Measurements from ENCODE around the gene PAPPA2.
A peak's percentile ranks its signal among the peaks of the same experiment; 100 is the strongest.
"Not testable (repeated sequence)": the region's sequence is repeated elsewhere in the genome, so short reads cannot be mapped to it uniquely, and the experiment has no call there.

The PAPPA2 gene

DNA sequence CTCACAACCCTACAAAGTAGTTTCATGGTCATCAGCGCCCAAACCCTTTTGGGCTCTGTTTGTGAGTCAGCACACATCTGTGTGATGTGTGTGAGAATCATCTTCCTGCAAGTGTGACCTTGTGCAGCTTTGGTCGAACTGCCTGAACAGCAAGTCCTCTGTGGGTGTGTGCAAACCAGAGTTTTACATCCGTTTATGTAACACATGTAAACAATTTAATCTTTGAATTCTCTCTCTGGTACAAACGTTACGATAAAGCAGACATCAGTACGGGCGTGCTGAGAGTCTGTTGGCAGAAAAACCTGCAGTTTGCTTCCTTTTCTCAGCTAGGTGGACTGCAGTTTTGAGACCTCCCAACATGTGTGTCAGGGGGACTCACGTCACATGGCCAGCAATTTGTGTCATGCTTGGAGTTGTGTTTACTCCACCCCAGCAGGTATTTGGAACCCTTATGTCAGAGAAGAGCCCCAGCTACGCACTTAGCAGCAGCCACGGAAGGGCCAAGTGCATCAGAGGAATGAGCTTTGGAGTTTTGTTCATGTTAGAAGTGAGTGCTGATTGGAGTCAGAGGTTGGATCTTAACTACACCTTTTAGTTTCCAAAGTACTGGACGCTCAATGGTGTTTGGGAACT is 230.8 kb downstream of the PAPPA2 start:
- no peak for DNase-seq (ENCODE audit: low spot score)

DNA sequence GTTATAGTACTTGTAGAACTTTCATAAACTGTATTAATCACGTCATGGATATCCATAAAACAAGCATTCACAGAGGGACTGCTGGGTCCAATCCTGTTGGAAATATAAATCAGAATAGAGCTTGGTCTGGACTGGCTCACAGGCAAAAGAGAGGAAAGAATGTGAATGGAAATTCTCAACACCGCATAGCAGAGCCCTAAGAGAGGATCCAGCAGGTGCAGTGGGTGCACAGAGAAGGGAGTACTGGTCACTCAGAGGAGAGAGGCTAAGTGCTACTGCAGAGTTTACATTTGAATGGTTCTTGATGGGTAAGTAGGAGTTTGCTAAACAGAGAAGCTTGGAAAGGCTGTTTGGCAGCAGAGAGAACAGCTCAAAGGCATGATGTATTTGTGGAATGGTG is 231.7 kb downstream of the PAPPA2 start:
- DNase-seq (ENCODE audit: low spot score), result no peak

DNA sequence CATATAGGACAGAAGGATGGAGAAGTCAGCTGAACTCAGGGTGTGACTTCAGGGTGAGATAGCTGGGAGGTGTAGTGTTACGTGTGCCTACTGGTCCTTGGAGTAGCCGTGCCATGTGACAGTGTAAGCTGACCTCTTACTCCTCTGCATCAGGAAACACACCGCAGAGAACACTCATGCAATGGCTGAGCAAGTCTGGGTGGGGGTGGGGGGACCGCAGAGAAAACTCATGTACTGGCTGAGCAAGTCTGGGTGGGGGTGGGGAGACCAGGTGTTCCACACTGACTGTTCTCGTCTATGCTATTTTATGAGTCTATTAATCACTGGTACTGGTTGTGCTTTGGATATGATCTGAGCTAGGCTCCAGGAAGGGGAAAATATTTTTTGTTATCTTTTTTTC is 233.1 kb downstream of the PAPPA2 start:
- DNase-seq (ENCODE audit: low spot score), result no peak

DNA sequence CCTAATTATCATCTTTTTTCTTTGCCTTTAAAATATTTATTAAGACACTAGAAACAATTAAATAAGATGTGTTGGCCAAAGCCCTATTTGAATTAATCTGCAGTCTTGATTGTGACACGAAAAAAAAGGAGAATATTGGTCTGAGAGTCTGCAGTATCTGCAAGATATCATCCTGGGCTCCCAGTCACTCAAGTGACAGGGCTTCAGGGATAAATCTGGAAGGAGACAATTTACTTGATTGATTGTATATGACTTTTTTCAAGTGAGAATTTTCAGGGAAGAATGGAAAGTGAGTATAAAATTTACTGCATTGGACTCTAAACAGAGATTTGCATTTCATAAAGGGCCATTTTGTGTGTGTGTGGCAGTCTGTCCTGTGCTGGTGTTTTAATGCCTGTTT is 233.7 kb downstream of the PAPPA2 start:
- no peak for DNase-seq (ENCODE audit: low spot score)

DNA sequence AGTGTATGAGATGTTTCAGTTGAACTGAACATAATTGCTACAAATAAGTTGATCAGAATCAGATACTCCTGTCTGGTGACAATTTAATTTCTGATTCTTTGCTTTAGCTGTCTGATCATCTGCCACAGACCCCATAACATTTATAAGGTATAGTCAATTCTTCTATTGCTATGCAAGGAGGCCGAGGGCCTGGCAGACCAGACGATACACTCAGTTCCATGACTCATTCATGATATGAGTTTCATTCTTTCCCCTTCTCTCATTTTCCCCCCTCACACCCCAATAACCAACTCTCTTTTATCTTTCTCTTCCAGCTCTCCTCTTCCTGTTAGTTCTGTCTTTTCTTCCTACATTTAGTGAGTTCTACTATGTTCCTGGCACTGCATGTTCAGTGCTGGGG is 236.8 kb downstream of the PAPPA2 start:
- no peak for DNase-seq (ENCODE audit: low spot score)

DNA sequence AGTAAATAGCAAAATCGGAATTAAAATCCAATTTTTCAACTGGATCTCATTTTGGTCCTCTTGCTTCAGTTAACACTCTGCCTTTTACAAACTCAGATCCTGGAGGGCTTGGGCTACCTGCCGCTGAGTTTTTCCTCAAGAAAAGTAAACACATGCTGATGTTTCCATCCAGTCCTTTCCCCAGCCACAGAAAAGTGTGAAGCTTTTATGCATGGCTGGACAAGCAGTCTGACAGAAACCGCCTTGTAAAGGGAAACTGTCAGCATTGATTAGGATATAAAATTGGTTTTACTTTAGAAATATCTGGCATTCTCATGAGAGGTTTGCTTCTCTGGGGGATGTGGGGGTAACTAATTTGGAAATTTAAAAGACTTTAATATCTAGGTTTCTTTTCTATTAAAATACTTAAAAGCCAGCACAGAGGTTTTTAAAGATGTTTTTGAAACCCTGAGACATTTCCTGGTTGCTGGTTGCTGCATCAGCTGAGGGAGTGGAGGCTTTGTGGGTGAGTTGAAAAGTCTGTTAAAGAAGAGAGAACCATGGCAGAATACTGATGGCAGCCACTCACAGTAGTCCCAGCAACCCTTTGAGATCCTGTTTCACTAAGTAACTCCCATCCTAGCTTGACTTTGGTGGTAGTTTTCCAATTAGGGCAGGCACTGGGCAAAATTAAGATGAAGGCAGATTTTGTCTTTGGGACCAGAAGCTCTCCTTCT is 238.3 kb downstream of the PAPPA2 start:
- no peak for DNase-seq (ENCODE audit: low spot score)

DNA sequence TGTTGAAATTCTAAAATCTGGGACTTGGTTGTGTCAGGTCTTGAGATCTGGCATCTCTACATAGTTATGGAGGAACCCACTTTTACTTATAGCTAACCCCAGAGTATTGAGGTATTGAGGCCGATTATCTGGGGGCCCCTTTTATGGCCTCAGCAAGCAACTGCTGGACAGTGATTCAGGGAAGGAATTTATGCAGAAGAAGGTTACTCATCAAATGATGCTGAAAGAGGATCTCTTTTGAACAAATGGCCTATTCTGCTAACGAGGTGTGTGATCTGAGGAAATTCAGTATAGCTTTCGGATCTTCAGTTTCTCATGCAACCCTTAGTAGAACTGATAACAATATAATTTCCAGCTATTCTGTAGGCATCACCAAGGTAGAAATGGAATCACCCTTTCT is 239.9 kb downstream of the PAPPA2 start:
- no peak for DNase-seq (ENCODE audit: low spot score)

DNA sequence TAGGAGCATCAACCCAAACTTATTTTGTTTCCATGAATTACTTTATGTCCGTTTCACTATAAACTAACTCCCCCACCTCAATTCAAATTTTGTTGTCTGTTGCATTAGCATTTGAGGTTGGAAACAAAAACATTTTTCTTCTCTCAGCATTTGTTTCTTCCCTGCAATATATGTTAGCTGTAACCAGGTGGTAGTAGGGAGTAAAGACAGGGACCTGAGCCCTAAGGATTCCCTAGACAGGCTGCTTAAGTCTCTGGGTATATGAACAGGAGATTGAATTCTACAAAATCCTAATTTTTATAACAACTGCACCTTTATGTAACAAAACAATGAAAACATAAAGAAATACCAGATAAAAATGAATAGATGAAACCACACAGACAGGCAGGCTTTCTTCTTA is 242.6 kb downstream of the PAPPA2 start:
- DNase-seq (ENCODE audit: low spot score), result no peak

DNA sequence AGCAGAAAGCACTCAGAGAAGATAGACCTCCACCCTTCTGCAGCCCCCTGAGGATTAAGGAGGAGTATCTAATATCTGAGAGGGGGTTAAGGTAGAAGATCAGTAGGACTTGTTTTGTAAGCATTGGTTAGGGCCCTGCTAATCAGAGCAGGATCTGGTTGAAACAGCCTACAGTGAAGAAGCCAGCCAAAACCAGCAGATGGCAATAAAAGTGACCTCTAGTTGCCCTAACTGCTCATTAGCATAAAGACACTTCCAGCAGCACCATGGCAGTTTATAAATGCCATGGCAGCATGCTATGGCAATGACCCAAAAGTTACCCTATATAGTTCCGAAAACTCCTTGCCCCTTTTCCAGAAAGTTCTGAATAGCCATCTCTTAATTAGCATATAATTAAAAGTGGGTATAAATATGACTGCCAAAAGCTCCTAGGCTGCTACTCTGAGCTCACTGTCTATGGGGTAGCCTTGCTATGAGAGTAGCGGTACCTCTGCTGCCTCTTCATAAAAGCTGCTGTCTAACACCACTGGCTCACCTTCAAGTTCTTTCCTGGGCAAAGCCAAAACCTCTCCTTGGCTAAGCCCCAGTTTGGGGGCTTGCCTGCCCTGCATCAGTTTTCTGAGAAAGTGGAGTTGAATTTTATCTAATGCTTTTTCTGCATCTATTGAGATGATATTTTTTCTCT is 254.2 kb downstream of the PAPPA2 start:
- peak; percentile 49 for DNase-seq (ENCODE audit: low spot score)

DNA sequence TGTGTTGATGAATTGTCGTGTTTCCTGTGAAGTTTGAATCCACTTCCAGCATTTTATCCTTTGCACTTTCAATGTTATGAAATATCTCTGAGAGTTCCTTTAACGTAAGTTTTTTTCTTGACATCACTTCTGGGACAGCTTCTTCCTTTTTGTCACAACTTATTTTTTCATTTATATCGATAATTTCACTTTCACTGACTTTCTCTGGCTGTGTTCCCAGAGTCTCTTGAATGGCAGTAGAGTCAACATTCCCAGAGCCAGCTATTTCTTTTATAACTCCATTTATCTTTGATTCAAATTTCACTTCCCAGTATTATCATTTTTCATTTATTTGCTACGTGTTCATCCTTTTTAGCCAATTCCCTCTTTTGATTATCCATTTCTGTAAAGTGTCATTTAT is 256.5 kb downstream of the PAPPA2 start:
- peak; percentile 9 for DNase-seq (ENCODE audit: low spot score)

DNA sequence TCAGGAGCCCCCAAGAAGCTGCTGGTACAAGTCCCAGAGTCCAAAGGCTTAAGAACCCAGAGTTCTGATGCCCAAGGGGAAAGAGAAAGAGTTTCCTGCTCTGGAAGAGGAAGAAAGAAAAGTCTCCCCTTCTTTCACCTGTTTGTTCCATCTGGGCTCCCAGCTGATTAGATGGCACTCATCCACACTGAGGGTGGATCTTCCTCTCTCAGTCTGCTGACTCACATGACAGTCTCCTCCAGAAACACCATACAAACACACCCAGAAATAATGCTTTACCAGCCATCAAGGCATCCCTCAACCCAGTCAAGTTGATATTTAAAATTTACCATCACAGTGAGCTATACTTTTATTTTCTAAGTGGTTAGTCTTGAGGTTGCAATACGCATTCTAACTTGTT is 257.9 kb downstream of the PAPPA2 start:
- DNase-seq (ENCODE audit: low spot score), result no peak

DNA sequence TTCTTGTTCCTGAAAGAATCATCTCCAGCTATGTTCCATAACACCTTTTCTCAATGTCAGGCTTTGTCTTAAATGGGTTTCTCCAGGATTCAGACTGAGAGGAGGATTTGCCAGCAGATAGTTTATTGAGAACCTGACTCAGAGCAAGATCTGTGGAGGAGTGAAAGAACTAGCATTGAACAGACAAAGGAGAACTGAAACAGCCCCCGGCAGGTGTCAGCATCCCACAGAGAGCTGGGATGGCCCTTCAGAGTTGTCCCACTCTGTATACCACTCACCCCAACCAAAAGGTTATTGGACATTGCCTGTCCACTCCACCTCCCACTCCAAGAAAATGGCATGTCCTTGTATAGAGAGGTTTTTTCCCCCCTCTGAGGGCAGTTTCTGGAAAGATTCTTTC is 270.7 kb downstream of the PAPPA2 start:
- no peak for DNase-seq (ENCODE audit: low spot score)

DNA sequence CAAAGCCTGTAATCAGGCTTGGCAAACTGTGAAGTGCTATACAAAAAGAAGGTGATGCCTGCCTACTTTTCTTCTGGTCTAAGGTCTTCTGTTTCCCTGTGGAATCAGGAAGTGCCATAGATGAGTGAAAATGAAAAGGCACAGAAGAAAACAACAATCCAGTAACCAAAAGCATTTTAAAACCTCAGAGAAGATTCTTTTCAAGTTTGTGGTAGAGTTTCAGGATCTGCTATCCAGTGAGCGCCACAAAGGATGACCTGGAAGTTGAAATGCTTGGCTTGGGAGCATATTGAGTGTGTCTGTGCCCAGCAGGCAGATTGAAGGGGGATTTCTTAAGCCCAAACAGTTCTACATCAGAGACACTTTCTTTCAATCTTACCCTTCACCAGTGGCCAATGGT is 272.2 kb downstream of the PAPPA2 start:
- DNase-seq (ENCODE audit: low spot score), result no peak

DNA sequence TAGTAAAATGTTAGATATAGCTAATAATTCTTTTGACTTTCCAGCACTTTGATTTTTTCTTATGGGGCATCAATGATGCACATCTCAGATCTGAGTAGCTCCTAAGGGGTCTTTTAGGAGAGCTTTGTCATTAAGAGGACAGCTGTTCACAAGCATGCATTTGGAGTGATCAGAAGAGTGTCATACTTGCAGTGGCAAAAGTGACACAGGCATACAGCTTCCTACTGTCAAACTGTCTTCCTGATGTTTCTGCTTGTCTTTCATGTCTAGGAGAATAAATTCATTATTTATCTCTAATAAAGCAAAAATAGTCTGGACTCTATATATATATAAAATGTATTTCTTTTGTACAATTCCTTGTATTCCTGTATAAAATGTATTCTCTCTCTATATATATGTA is 273.0 kb downstream of the PAPPA2 start:
- DNase-seq (ENCODE audit: low spot score), result no peak

DNA sequence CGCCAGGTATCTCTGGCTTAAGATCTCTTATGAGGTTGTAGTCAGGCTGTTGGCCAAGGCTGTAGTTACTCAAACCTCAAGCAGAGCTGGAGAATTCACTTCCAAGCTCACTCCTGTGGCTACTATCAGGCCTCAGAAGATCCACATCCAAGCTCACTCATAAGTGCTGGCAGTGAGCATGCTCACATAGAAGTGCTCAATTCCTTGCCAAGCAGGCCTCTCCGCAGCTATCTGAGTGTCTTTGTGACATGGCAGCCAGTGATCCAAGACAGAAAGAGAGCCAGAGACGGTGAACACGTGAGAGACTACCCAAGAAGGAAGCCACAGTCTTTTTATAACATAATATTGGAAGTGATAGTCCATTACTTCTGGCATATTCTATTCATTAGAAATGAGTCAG is 278.2 kb downstream of the PAPPA2 start:
- DNase-seq (ENCODE audit: low spot score), result no peak

DNA sequence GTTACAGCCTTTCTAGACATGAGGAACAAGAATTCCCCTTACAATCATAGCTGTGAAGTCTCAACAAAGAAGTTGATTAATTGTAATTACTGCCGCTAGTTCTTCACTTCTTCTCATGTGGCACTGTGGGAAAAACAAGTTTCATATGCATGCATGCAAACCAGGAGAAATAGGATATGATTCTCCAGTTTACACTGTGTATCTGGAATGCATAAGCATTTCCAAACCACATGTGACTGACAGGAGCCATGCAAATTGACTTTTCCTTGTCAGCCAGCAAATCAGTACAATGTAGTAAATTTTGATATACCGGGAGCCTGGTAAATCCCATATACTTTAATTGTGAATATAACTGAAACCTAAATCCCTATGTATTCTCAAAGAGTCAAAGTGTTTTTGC is 279.3 kb downstream of the PAPPA2 start:
- no peak for DNase-seq (ENCODE audit: low spot score)

DNA sequence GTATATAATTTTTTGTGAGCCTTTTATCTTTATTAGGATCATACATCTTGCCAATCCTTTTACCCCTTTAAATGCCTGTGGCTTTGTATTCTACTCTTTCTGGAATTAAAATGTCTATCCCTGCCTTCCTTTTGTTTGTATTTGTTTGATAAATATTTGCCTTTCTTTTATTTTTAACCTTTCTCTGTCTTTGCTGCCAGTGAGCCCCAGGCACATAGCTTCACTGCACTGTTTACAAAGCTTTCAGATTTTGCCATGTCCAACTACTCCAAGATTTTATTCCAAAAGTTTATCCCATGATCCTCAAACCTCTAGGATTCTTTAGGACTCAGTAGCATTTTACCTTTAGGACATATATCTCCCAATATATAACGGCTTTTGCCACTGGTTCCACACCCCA is 281.2 kb downstream of the PAPPA2 start:
- DNase-seq (ENCODE audit: low spot score), result no peak

DNA sequence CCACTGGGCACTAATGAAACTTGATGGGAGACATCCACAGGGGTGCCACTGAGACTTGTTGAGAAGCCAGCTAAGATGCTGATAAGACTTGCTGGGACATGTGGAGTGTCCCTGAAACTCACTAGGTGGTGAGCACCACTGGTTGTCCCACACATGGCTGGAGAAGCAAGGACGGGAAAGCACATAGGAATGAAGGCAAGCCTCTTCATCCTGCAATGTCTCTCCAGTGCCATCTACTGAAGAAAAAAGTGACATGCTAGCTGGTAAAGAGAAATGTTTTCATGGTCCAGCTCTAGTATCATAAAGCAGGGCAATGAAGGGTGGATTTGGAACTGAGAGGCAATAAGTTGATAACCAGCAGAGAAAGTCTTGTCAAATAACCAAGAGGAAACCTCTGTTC is 283.0 kb downstream of the PAPPA2 start:
- no peak for DNase-seq (ENCODE audit: low spot score)

DNA sequence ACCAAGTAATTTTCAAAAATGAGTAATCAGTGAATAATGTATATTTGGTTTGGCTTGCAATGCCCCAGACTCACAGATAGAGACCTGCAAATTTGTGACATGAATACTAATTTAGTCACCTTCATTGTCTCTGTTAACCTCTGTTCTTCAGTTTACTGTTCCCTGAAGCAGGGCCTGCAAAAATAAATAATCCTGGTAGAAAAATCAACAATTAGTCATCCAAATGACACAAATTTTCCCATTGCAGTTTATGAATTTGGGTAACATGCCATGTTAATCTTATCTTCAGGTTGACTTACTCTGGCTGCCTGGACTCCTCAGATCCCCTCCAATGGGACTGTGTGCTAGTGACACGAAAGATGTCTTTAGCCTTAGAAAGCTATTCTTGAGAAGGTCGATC is 289.5 kb downstream of the PAPPA2 start:
- DNase-seq (ENCODE audit: low spot score), result no peak

DNA sequence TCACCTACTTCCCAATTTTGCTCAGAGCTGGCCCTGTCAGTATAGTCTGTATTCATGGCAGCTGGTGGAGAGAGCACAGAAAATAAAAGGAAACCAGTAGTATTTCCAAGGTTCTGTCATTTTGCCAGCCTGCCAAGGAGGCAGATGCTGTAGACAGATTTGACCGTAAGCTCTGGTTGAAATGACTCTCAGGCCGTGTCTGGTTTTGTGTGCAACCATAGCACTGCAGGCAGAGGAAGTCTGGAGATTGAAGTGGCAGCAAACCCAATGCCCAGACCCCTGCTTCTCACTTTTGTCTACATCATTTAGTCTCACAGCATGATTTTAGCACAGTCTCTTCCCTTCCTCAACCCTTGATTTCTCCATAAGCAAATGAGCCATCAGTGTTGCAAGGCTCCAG is 291.7 kb downstream of the PAPPA2 start:
- peak; percentile 9 for DNase-seq (ENCODE audit: low spot score)

DNA sequence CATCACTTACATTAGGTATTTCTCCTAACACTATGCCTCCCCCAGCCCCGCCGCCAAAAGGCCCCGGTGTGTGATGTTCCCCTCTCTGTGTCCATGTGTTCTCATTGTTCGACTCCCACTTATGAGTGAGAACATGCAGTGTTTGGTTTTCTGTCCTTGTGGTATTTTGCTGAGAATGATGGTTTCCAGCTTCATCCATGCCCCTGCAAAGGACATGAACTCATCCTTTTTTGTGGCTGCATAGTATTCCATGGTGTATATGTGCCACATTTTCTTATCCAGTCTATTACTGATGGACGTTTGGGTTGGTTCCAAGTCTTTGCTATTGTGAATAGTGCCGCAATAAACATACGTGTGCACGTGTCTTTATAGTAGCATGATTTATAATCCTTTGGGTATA is 293.8 kb downstream of the PAPPA2 start:
- not testable (repeated sequence) for DNase-seq (ENCODE audit: low spot score)

DNA sequence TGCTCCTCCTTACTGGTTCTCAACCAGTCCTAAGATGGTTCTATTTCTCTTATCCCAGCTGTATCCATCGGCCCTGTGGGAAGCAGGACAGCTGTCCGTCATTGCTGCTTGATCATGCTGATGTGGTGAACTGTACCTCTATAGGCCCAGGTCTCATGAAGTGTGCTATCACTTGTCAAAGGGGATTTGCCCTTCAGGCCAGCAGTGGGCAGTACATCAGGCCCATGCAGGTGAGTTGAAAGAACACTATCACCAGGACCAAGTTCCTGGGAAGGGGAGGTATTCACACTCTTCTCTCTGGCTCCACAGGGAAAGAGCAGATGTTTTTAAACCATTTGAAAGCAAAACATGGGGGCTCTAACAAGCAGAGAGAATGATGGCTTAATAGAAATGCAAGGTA is 302.6 kb downstream of the PAPPA2 start:
- no peak for DNase-seq (ENCODE audit: low spot score)

DNA sequence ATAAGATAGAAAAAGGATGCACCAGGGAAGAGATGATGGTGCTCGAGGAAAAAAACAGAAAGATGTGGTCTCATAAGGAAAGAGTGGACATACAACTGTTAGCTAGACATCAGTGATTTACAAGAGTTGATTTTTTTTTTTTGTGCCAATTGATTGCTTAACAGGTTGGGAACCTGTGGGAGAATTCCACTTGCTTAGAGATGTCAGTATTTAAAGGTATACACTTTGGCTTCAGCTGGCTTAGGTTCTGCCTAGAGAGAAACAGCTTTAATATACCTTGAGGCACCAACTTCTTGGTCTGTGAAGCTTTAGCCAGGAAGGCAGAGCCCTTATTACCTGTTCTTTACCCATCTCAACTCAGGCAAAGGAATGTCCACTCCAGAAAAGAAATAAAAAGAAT is 303.8 kb downstream of the PAPPA2 start:
- DNase-seq (ENCODE audit: low spot score), result no peak

DNA sequence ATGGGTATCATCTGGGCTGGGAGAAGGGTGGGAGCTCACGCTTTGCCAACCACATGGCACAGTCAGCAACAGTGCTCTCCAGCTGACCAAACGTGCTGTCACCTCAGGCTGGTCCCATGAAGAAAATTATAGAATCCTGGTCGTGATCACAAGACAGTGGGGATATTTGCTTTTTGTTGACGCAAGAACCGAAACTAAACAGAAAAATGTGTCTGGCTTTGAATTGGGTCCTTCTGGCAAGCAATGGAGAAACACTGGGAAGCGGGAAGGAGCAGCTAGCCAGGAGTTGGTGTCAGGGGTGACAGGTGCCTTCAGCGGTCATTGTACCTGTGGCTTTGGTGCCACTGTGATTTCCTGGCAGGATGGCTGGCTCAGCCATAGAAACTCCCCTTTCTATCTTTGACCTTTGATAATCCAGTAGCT is 304.8 kb downstream of the PAPPA2 start:
- no peak for DNase-seq (ENCODE audit: low spot score)
